GM12878 (cell line): ENCODE measurements around the gene NDUFS6. TPM values are rescaled to one million over a fixed set of nuclear protein-coding genes. Genes with fewer than 3 reads are reported as not detected.

Source experiments
- ATAC-seq: fragments of 200-7000 bp; cut with Tn5 transposase; 3 replicates; pipeline ENCODE4 v1.9.1; 2020; ENCODE audit warnings: mild to moderate bottlenecking, moderate library complexity
- BruUV-seq: library from RNA; stranded (reverse); fragments of 400-500 nt; replicated peaks from 2 replicates; lab custom pipeline; 2021; lab: Mats Ljungman, UMichigan
- CTCF ChIA-PET: fragments of 300-600 bp; sonication (Branson Sonifier 250); formaldehyde crosslinking; extraction: SDS; loops from one replicate; lab custom pipeline; 2021; ENCODE audit warnings: inconsistent platforms; lab: Yijun Ruan, JAX
- POLR2A ChIA-PET: fragments of 350-600 bp; formaldehyde crosslinking; extraction: SDS; loops from one replicate; lab custom pipeline; 2021; ENCODE audit warnings: inconsistent platforms; lab: Charles Lee
- RAD21 ChIA-PET: fragments of 300-600 bp; sonication (Branson Sonifier 250); formaldehyde crosslinking; loops from one replicate; lab custom pipeline; 2023; ENCODE audit warnings: antibody characterized with exemption; ENCODE audit not compliant: unreplicated experiment; lab: Charles Lee
- SMC1A ChIA-PET: fragments of 300-600 bp; sonication (Branson Sonifier 250); formaldehyde crosslinking; loops from one replicate; lab custom pipeline; 2023; ENCODE audit not compliant: unreplicated experiment, uncharacterized antibody; lab: Charles Lee
- DNase-seq: peaks from one replicate; pipeline ENCODE4 v3.0.0-alpha.2; 2011; ENCODE audit warnings: low read depth, low spot score
- FAIRE-seq: peaks from 3 replicates; lab custom pipeline; 2011; peaks lifted over from hg19 to GRCh38; lab: Jason Lieb, UNC
- H2AFZ ChIP-seq: 2 replicates; pipeline ENCODE4 v1.6.0; 2011; ENCODE audit warnings: low read depth, low read length, control low read depth; ENCODE audit not compliant: control insufficient read depth
- H3K27ac ChIP-seq: 2 replicates; pipeline ENCODE4 v1.5.1; 2011; ENCODE audit warnings: control low read depth; ENCODE audit not compliant: control insufficient read depth, insufficient read depth
- H3K27me3 ChIP-seq, 2 experiments: replicated peaks in 1 of 2; 2 replicates each; pipeline versions ENCODE4 v1.6.0 to v1.6.1; 2011; ENCODE audit warnings: low read length in 1 of 2; ENCODE audit not compliant: control insufficient read depth in 2 of 2, insufficient read depth in 2 of 2
- H3K36me3 ChIP-seq, 2 experiments: 2 replicates each; pipeline ENCODE4 v1.5.1; 2011; ENCODE audit warnings: low read length in 1 of 2; ENCODE audit not compliant: control insufficient read depth in 2 of 2, insufficient read depth in 2 of 2
- H3K4me1 ChIP-seq: 2 replicates; pipeline ENCODE4 v1.6.1; 2011; ENCODE audit warnings: mild to moderate bottlenecking, low read length, moderate library complexity, mixed read lengths; ENCODE audit not compliant: control insufficient read depth, insufficient read depth
- H3K4me2 ChIP-seq: 2 replicates; pipeline ENCODE4 v1.6.0; 2011; ENCODE audit warnings: control low read depth; ENCODE audit not compliant: control insufficient read depth, insufficient read depth
- H3K4me3 ChIP-seq: fragments of 200-600 bp; sonication (generic); 2 replicates; pipeline ENCODE4 v1.5.1; 2016
- H3K79me2 ChIP-seq: 2 replicates; pipeline ENCODE4 v1.6.0; 2011; ENCODE audit warnings: low read length; ENCODE audit not compliant: control insufficient read depth, insufficient read depth
- H3K9ac ChIP-seq: 2 replicates; pipeline ENCODE4 v1.8.0; 2011; ENCODE audit warnings: low read length, control low read depth, mixed read lengths; ENCODE audit not compliant: control insufficient read depth, insufficient read depth
- H3K9me3 ChIP-seq: replicated peaks from 3 replicates; pipeline ENCODE4 v1.5.1; 2011; ENCODE audit warnings: mild to moderate bottlenecking, low read length; ENCODE audit not compliant: control insufficient read depth, insufficient read depth
- H4K20me1 ChIP-seq: 2 replicates; pipeline ENCODE4 v1.6.0; 2011; ENCODE audit not compliant: control insufficient read depth, insufficient read depth
- ASH2L ChIP-seq: fragments of 300-600, 200-600 bp; sonication (generic); IDR thresholded peaks from 2 replicates; pipeline ENCODE4 v1.6.1; 2017; ENCODE audit warnings: low read depth, mild to moderate bottlenecking, borderline replicate concordance
- CHD2 ChIP-seq: IDR thresholded peaks from 2 replicates; pipeline ENCODE4 v1.6.1; 2011; ENCODE audit warnings: low read depth, low read length, improper control_type of control experiment, borderline replicate concordance
- EP300 ChIP-seq, 2 experiments: fragments of 150-350 bp in 1 of 2; IDR thresholded peaks; 2 replicates each; pipeline ENCODE4 v1.6.1; 2011 to 2012; ENCODE audit warnings: low read depth in 2 of 2, low read length in 2 of 2, borderline replicate concordance in 1 of 2, improper control_type of control experiment in 1 of 2, inconsistent platforms in 1 of 2; ENCODE audit not compliant: control insufficient read depth in 1 of 2
- FOXM1 ChIP-seq: IDR thresholded peaks from 2 replicates; pipeline ENCODE4 v1.6.1; 2012; ENCODE audit warnings: low read depth, mild to moderate bottlenecking, inconsistent platforms, low read length, moderate library complexity
- HDGF ChIP-seq: fragments of 450-650 bp; IDR thresholded peaks from 2 replicates; pipeline ENCODE4 v1.6.1; 2016; ENCODE audit warnings: antibody characterized with exemption
- JUND ChIP-seq: IDR thresholded peaks from 2 replicates; pipeline ENCODE4 v1.6.1; 2012; ENCODE audit warnings: low read depth, mild to moderate bottlenecking, low read length, improper control_type of control experiment, moderate library complexity
- MEF2A ChIP-seq: IDR thresholded peaks from 2 replicates; pipeline ENCODE4 v1.6.1; 2011; ENCODE audit warnings: low read depth, mild to moderate bottlenecking, low read length, moderate library complexity; ENCODE audit not compliant: insufficient read depth
- PAX8 ChIP-seq: fragments of 450-650 bp; IDR thresholded peaks from 2 replicates; pipeline ENCODE4 v1.6.1; 2017; ENCODE audit warnings: mild to moderate bottlenecking, moderate library complexity
- RCOR1 ChIP-seq: conservative IDR thresholded peaks from 2 replicates; pipeline ENCODE4 v1.6.1; 2012; ENCODE audit warnings: low read depth, low read length, improper control_type of control experiment
- RELA ChIP-seq: fragments of 450-650 bp; IDR thresholded peaks from 2 replicates; pipeline ENCODE4 v1.8.0; 2014; ENCODE audit warnings: borderline replicate concordance; ENCODE audit not compliant: partially characterized antibody
- RELB ChIP-seq: fragments of 450-650 bp; IDR thresholded peaks from 2 replicates; pipeline ENCODE4 v1.6.1; 2017; ENCODE audit warnings: low read depth, mild to moderate bottlenecking, moderate library complexity
- STAT1 ChIP-seq: fragments of 450-650 bp; conservative IDR thresholded peaks from 2 replicates; pipeline ENCODE4 v1.6.1; 2014; ENCODE audit warnings: antibody characterized with exemption, mild to moderate bottlenecking
- ZBED1 ChIP-seq: IDR thresholded peaks from 2 replicates; pipeline ENCODE4 v1.6.1; 2016; ENCODE audit warnings: borderline replicate concordance
- WGBS: methylation state at CpG from one replicate; pipeline ENCODE4 v1.1.6; 2016; ENCODE audit warnings: low lambda C conversion rate; ENCODE audit not compliant: insufficient replicate concordance, insufficient coverage; ENCODE audit errors: missing lambda C conversion rate; 5-methylcytosine and 5-hydroxymethylcytosine counted together
- in situ Hi-C: fragments of 300-500 bp; cut with MboI; formaldehyde crosslinking; loops from 9 replicates; pipeline ENCODE4 v1.14.3; 2018; ENCODE audit warnings: mixed read lengths
- intact Hi-C: fragments of 100-400 bp; cut with micrococcal nuclease; formaldehyde crosslinking; loops from one replicate; pipeline ENCODE4 v1.14.2; 2022; ENCODE audit not compliant: unreplicated experiment
- polyA plus RNA-seq, 11 experiments: library from polyadenylated mRNA; depleted of rRNA in 4 of 11; unstranded in 6 of 11; stranded (reverse) in 5 of 11; fragments of >200 nt; fragmentation: Nextera tagmentation in 4 of 11; fragmentation: Illumina TruSeq in 1 of 11; extraction: Ambion mirVana in 4 of 11; extraction: Trizol in 1 of 11; gene quantifications; 1 replicate in 1 of 11; 2 replicates in 10 of 11; pipeline versions ENCODE4 v1.2.1 to v1.2.3, GENCODE V29; 2011 to 2016; ENCODE audit warnings: inconsistent platforms in 2 of 11, missing spikeins in 2 of 11, low read depth in 1 of 11
- total RNA-seq, 4 experiments: library from RNA; depleted of rRNA in 3 of 4; stranded (reverse); fragments of >200 nt in 3 of 4; fragmentation: Illumina TruSeq in 1 of 4; extraction: Trizol in 1 of 4; gene quantifications; 2 replicates each; pipeline versions ENCODE4 v1.2.1 to v1.2.3, GENCODE V29; 2013 to 2021

Gene NDUFS6
- total and polyA plus RNA-seq, 10 of the 15 experiments (the other 5 are each of a cell fraction or from before 2014, with no cell fraction given) = 20.7 to 213 (median 58.3) TPM

GRCh38 chr5:1809416-1810035 lies 8.3 kb downstream of the NDUFS6 start:
- Histone ChIP-seq H3K4me1 (no peaks in the 10 kb centered on the region), H4K20me1 (no peaks in the 10 kb centered on the region; the same call in 1 of the 2 replicates)
- BruUV-seq = no TSS peak
- TF ChIP-seq HDGF (no peak), PAX8 (no peak), MEF2A (no peak), EP300 (IDR thresholded peaks at IDR 0.05; ENCODE audit: borderline replicate concordance in 1 of 2, control insufficient read depth in 1 of 2, low read depth in 2 of 2, low read length in 2 of 2) (no peak), FOXM1 (no peak)
- TF ChIP-seq, all 136 proteins: peak for 0
- DNase-seq = no peak
- H3K36me3 ChIP-seq = peaks cover 26 to 35% of the 10 kb centered on the region in 2 experiments
- FAIRE-seq = no peak
- in situ Hi-C loops = no loop called here
- no peak overlapping the region for H3K27ac ChIP-seq
- H3K9me3 ChIP-seq = no peaks in the 10 kb centered on the region
- CTCF ChIA-PET = interaction anchor here (1.4 kb wide), 1 partner anchor 14 kb away, joined by 3 read pairs; no protein-coding TSS in a partner anchor
- POLR2A ChIA-PET = no interaction called here
- WGBS = 93% methylated on average over 31 of the region's 32 CpGs
- no peaks in the 10 kb centered on the region for H3K27me3 ChIP-seq
- no peaks in the 10 kb centered on the region; the same call in none of the 2 replicates for H3K79me2 ChIP-seq
- no peak overlapping the region for H3K4me2 ChIP-seq
- SMC1A ChIA-PET = no interaction called here
- RAD21 ChIA-PET = no interaction called here
- no peak overlapping the region for H3K4me3 ChIP-seq
- no peak overlapping the region for H2AFZ ChIP-seq
- ATAC-seq = no peak
- no peak overlapping the region for H3K9ac ChIP-seq
- intact Hi-C loops = loop anchor here (10.0 kb wide), 1 partner anchor 75 kb away; no protein-coding TSS in a partner anchor

- POLR2A ChIA-PET = interaction anchor here (1.0 kb wide), 1 partner anchor 18 kb away, joined by 3 read pairs; no protein-coding TSS in a partner anchor
- H3K79me2 ChIP-seq = no peaks in the 10 kb centered on the region; the same call in none of the 2 replicates
Measured at GRCh38 chr5:1810581-1811101, 9.4 kb downstream of the NDUFS6 start.

More at GRCh38 chr5:1810581-1811101, 9.4 kb downstream of the NDUFS6 start:
- no peak overlapping the region for H3K9ac ChIP-seq
- intact Hi-C loops (no loop called here), in situ Hi-C loops (no loop called here)
- DNase-seq = no peak
- ChIA-PET CTCF (no interaction called here), SMC1A (no interaction called here), RAD21 (no interaction called here)
- H3K9me3 ChIP-seq = no peaks in the 10 kb centered on the region
- no peak overlapping the region for H3K27ac ChIP-seq
- peaks cover 23 to 40% of the 10 kb centered on the region in 2 experiments; a peak in 3 of 4 replicates for H3K36me3 ChIP-seq
- ATAC-seq = no peak
- no peak for FAIRE-seq
- no peak overlapping the region for H3K4me3 ChIP-seq
- H3K4me1 ChIP-seq = no peaks in the 10 kb centered on the region
- no peak overlapping the region for H2AFZ ChIP-seq
- WGBS = 92% methylated on average over 10 of the region's 10 CpGs
- no peaks in the 10 kb centered on the region for H3K27me3 ChIP-seq
- H4K20me1 ChIP-seq = no peaks in the 10 kb centered on the region; the same call in 1 of the 2 replicates
- H3K4me2 ChIP-seq = no peak overlapping the region
- no peak for TF ChIP-seq ASH2L
- TF ChIP-seq CHD2 = no peak
- TF ChIP-seq RELA = no peak
- no peak for TF ChIP-seq ZBED1
- no peak for TF ChIP-seq STAT1
- no peak for TF ChIP-seq JUND
- no peak for TF ChIP-seq RELB
- no peak for TF ChIP-seq RCOR1
- no TSS peak for BruUV-seq
